GM19035 (cell line): ENCODE measurements around the gene SOX1.

Experiments used
- ATAC-seq: cut with Tn5 transposase; IDR thresholded peaks from one replicate; pipeline ENCODE4 v1.9.1; 2021; ENCODE audit not compliant: unreplicated experiment

The SOX1 gene

DNA sequence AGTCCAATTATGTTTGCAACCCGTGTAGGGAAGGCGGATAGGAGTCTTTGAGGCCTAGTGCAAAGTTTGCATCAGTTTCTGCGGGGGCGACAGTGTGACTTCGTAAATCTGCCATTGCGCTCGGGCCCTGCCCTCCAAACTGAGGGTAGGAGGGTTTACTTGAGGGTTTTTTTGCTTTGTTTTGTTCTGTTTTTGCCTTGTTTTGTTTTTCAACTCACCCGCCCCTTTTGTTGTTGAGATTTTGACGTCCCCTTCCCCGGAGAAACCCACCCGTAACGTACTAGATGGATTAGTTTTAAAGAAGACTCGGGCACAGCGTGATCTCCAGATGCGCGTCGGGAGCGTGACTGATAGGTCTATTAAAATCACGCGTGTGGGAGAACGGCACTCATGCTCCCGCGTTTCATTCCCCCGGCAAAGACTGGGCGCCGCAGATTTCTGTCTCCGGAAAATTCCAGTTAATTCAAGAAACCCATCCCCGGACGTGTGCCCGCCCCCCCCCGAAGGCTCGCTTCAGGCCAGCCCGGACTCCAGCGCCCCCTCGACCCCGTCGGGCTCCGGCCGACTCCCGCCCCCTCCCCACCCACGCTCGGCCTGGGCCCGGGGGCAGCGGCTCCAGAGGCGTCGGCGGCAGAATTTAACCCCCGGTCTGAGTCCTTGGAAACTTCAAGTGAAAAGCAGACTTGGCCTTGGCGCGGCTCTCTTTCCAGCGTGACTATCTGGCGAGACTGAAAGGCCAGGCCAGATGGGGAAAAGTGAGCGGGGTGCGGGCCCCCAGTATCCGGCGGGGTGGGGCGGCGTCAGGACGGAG, 5.0 kb downstream of the SOX1 start:
- no peak for ATAC-seq

DNA sequence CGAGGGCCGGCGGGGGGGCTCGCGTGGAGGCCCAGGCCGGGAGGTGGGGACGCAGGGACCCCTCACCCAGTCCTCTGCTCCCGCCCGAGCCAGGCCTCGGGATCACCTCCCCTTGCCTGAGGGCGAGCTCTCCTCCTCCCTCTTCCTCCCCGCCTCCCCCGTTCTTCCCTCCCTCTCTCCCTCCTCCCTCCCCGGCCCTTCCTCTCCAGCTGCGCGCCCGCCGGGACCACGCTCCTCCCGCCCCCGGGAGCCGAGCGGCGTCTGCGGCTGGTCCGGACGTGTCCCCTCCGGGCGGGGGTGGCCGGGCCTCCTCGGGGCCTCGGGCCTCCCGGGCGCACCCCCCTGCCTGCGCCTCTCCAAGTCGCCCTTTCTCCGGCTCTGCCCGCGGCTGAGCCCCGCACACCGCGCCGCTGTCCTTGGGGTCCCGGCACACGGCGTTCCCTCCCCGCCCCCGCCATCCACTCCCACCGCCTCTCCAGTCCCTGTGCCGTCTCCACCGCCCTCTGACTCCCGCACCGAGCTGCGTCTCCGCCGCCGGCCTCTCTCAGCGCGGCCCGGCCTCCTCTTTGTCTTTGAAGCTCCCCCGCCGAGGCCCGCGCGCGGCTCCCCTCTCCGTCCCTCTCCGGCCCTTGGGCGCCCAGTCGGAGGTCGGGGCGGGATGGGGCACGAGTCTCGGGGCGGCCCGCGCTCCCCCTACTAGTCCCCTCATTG, 5.7 kb downstream of the SOX1 start:
- no peak for ATAC-seq

DNA sequence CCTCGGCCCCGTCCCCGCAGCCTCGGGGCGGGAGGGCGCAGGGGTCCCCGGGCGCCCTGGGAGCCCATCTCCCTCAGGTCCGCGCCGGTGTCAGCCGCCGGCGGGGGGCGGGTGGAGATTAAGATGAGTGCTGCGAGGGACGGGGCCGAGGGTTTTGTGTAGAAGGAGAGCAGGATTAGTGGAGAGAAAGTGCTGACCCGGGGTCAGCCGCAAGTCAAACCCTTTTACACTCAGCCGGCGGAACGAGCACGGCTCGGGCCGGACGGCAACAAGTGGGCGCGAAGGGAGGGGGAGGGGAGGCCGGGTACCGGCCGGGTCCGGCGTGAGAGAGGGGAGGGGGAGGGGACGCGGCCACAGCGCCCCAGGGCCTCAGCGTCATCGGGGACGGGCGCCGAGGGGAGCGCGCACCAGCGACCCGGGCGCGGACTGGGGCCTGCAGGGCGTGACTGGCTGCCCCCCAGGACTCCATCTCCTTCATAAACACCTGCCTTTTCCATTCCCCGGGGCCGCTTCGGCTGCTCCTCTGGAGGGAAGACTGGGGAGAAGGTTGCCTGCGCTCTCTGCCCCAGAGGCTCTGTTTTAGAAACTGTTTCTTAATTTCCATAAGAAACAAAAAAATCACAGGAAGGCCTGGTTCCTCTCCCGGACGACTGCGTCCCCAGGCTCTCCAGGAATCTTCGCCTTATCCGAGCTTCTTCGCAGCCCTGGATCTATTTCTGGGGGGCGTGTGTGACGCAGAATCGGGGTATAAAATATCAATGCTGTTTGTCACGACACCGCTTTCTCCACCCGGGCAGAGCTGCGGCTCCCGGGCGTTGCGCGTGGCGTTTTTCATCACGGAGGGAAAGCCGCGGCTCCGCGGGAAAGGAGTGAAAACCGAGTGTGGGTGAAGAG, 6.5 kb downstream of the SOX1 start:
- ATAC-seq, result no peak

DNA sequence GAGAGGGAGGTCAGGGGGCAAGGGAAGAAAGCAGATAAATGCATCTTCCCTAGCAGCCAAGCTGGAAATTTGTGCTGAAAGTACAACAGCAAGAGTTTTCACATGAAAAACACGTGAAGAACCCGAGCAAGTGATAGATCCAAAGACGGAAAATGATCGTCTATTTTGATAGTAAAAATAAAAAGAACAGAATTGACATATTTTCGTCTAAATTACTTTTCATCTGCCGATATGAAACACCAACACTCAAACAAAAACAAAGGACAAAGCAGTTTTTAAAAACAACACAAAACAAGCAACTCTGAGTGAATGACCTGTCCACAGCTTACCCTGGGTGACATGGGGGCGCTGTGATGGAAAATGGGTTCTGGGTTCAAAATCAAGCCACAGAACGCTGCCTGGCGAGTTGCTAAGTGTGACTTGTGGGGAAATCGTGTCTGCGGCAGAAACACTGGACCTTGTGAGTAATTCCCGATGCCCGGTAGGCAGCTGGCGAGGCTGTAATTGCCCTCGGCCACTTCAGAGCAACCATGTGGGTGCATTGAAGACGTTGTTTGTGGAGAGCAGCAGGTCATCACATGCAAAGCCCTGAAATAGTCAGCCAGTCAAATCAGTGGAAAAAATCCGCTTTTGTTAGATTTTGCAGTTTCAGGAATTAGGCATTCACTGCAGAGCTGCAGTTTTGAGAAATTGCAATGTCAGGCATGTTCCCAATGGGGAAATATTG, 7.4 kb downstream of the SOX1 start:
- no peak for ATAC-seq

DNA sequence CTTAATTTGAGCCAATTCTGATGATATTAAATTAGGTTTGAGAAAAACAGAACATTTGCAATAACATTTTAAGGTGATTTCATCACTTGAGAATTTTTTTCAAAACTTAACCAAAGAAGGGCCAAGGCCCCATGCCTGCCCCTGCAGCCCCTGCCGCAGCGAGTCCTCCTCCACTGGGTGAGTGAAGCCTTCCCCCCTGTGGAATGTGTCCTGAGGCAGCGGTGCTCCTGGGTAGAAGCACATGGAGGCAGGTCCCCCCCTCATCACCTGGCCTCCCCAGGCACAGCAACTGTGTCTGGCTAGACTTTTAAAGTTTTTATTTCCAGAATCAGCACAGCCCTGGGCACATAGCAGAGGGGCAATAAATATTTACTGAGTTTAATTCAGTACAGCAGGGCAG, 10.8 kb downstream of the SOX1 start:
- no peak for ATAC-seq

DNA sequence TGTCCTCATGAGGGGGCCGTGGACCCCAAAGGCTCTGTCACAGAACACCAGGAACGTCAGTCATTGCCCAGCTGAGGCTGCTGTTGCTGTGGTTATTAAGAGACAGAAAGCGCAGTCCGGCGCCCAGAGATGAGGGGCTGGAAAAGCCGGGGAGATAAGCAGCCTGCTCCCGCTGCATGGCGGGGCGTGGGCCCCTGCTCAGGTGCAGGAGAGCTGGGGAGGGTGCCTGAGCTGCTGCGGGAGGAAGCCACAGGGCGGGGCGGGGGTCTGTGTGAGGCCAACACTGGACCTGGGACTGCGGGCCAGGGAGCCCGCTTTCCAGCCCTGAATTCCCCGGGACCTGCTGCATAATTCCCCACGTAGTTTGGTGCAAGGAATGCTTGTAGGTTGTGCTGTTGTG, 11.3 kb downstream of the SOX1 start:
- no peak for ATAC-seq

DNA sequence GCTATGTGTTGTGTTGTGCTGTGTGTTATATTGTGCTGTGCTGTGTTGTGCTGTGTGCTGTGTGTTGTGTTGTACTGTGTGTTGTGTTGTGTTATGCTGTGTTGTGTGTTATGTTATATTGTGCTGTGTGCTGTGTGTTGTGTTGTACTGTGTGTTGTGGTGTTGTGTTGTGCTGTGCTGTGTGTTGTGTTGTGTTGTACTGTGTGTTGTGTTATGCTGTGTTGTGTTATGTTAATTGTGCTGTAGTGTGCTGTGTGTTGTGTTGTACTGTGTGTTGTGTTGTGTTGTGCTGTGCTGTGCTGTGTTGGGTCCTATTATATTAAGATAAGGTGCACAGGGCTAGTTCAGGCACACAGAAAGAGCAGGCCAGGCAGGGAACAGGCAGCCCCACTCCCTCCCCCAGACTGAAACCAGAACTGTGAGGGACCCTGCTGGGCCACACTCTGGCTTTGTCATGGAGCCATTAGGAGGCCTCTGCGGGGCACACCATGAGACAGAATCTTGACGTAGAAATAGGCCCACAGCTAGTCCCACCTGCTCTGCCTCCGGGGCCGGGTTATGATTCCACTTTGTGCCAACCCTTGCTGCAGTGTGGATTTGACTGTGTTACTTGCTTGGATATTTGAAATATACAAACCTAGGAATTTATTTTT, 12.1 kb downstream of the SOX1 start:
- no peak for ATAC-seq

DNA sequence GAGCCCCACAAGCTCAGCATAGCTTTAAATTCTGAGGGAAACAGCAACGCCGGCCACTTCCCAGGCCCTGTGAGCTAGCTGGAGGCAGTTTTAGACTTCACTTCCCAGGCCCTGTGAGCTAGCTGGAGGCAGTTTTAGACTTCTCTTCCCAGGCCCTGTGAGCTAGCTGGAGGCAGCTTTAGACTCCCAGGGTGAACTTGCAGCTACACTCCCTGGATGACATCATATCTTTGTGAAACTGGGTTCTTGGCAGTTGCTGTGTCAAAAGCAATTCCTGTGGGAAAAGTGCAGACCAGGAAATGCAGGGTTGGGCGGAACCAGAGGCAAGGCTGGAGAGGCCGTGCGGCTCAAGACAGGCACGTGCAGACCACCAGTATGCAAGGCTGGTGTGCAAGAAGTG, 12.7 kb downstream of the SOX1 start:
- no peak for ATAC-seq

DNA sequence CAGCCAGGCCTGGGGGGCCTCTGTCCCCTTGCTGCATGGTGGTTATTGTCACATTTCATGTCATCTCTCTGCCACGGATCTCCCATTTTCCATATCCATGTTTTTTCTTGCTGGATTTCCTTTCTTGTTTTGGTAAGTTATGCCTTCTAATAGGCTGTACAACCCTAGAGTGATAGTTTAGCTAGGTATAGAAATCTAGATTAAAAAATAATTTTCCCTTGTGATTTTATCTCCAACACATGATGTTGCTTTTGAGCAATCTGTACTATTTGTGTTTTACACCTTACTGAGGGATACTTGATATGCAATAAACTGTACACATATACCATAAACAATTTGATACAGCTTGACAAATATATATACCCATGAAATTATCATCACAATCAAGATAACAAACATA, 17.0 kb downstream of the SOX1 start:
- ATAC-seq, result no peak

DNA sequence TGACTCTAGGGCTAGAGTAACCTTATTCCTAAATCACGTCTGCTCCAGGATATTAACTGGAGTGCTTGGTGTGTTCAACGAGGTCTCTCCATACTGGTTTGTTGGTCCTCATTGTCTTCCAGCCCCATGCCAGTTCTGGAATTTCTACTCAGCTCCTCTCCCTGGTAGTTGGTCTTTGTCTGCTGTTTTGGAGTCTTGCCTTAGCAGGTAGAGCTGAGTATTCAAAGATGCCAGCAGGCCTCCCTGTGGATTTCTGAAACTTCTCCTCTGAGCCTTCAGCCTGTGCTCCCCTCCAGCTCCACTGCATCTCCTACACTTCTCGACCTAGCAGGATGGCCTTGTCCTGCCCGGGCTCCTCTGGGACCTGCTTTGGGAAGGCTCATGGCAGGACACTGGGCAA, 25.5 kb downstream of the SOX1 start:
- no peak for ATAC-seq

DNA sequence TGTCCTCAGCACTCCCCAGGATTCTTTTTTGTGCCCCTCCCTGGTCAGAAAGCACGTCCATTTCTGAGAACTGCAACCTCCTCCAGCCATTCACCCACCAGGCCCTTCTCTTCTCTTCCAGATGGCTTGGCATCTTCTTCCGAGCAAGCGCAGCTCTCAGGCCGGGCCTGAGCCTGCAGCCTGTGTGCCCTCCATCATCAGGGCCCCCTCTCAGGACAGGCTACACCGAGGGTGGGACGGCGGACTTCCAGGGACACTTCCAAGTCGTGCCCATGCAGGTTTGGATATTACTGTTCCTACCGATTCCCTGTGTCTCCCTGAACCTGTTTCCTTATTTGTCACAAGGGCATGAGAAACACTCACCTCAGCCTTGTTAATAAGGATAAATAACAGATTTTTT, 28.4 kb downstream of the SOX1 start:
- ATAC-seq, result no peak

DNA sequence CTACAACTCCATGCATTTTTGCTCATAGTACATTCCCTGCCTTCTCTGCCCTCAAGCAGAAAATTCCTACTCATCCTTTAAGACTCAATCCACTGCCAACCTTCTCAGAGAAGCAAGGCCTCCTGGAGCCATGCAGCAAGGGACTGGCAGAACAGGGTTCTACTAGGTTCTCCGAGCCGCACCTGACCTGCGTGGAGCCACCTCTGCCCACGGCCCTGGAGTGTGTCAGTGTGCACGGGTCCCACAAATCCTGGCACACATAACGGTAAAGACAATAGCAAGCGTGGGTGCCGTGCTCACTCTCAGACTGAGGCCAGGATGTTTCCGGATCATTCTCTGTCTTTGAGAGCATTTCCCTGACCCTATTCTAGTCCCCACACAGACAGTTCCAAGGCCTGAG, 30.0 kb downstream of the SOX1 start:
- ATAC-seq, result no peak

DNA sequence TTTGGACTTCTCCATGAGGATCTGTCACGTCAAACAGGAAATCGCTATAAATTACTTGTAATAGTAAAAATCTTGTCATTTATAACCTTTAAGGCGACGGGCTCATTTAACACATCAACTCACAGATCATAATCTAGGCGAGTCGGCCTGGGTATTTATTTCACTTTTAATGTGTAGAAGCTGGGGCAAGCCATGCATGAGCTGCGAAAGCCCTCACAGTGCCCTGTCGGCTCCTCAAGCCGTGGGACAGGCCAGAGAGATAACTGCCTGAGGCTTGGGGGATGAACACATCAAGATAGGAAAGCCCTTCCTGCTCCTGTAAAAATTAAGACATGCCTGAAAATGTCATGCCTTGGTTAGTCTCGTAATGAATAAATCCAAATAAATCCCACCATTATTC, 30.8 kb downstream of the SOX1 start:
- ATAC-seq, result no peak

DNA sequence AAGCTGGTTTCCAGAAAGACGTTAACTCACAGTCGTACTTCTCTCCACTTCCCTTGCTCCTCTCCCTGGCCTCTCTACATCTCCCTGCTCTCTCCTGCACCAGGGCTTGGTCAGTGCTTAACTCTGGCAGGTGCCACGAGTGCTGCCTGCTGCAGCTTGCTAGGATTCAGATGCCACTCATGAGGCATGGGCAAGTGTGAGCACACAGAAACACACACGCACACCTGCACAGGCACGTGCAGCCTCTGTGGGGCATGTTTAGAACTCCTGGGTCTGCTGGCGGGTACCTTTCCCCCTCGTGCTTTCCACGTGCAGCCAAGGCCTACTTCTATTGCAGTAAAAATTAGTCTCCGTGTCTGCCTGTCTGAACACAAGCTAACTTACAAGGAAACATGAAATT, 31.8 kb downstream of the SOX1 start:
- ATAC-seq, result no peak

DNA sequence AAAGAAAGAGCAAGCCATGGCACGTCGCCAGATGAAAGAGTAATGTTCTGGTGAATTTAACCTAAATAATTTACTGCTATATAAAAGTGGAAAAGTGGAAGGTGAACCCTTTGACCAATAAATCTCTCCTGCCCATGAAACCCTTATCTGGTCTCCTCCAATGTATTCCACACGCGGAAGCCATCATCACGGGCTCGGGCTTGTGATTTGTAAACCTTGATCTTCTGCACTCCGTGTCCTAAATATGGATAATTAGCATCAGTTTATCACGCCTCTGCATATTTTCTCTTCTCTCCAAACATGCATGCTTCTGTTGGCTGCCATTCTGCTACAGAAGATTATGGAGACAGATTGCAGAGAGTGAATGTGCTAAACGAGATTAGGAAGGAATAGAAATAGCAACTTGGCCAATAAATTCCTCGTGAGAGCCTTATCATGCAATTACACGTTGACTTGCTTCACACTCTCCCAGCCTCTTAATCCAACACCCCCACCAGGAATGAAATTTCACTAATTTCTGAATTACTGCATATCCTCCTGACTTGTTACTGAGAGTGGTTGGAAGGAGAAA, 34.5 kb downstream of the SOX1 start:
- no peak for ATAC-seq

DNA sequence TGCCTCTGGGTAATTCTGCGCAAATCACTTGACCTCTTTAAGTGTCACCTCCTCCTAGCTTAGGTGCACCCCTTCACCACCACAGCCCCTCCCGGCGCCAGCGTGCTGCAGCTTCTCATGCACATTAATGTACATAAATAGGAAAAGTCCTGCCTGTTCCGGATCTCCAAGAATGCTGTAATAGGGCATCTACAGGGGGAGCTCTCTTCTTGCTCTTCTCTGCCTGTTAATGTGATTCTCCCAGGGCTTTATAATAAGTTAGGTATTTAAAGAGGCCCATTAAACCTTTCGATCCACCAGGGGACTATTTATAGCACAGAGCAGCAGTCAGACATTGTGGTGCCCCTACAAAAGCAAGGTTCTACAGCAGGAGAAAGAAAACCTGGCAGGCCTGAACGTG, 35.3 kb downstream of the SOX1 start:
- ATAC-seq, result no peak

DNA sequence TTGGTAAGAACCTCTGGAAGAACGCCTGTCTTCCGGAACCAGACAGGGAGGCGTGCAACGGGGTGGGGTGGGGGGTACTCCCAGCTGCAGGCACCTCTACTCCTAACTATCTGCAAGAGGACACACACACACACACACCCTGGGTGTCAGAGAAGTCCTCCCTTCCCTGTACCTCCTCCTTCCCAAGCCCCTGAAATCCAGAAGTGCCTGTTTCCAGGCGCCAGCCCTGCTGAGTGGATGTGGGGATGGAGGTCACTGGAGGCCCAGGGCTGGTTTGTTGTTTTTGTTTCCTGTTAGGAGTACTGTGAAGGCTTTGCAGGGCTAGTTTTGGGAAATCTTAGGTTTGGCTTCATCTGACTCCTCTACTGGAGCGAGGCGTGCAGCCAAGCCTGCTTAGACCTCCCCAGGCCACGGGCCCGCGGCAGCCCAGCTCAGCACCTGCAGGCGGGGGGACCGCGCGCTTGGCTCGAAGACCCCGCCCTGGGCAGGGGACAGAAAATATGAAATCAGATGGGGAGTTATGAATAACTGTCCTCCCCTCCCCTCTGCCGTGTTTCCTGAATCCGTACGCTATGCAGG, 36.4 kb downstream of the SOX1 start:
- no peak for ATAC-seq

DNA sequence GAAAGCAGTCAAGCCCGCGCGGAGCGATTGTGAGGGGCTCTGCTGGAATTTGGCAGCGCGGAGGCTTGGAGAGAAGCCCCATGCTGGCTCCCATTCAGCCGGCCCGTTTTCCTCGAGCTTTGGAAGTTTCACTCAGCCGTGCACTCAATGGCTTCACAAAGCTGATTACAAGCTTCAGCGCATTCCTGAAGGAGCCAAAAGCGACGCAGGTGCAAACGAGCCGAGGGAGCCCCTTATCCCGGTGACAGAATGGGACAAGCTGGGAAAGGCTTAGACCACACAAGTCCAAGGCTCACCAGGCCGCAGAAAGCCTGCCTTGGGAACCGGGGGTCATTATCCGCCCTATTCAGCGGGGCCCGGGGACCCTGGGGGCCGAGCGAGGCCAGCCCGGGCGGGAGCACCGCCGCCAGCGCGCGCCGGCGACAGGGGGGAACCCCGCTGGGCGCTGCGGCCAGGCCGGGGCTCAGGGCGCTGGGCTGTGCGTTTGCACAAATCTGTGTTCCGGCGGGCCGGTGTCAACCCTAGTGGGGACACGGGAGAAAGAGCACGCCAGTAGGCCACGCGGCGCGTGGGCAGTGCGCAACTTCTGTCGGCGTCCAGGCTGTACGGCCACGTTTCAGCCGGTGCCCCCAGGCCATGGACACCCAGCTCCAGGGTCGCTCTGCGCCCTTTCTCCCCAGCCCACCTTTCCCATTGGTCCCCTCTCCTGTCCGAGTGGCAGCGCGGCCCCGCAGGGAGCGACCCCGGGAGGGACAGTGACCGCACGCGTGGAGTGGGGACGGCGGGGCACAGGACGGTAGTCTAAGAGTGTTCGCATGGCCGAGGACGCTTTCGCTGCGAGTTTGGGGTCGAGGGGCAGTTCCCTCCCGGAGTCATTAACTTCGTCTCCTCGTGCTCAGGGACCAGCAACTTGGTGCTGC, 37.3 kb downstream of the SOX1 start:
- no peak for ATAC-seq

DNA sequence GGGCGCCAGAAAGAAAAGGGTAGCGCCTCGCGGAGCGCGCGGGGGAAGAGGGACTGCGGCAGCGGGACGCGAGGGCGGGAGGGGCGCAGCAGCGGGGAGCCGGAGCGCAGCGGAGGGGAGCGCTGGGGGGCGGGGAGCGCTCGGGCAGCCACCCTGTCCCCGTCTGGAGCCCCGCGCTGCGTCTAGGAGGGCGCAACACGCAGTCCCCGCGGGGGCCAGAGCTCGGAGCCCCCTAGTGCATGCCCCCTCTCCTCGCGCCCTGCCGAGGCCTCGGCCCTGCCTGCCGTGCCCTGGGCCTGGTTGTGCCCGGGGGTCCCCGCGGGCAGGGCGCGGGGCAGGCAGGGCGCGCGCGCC, 37.9 kb downstream of the SOX1 start:
- no peak for ATAC-seq
